Measurements from ENCODE around the gene DIP2A.

Gene DIP2A

DNA sequence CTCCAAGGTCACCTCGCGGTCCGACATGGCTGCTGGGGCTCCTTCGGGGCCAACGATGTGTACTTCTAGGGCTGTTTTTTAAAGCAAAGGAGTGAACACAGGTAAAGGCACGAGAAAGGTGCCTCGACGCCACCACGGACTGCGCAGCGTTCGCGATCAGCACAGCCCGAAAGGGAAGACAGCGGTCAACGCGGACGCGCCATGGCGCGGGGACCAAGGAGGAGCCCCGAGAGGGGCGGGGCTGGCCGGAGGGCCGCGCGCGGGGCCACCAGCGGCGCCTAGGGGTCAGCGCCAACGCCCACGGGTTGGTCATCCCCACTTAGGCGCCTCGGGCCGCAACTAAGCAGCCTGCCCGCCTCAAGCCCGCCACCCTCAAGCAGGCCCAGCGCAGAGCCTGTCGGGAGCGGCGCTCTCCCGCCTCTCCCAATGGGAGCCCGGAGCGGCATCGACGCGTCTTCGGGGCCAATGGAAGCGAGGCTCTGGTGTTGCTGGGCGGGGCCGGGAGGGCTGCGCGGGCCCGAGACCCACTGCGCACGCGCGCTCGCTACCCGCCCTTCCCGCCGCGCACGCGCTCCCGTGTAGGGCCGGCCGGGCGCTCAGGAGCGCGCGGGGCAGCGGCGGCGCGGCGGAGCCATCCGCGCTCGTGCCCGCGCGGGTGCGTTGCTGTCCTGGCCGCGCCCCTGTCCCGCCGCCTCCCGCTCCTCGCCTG lies at the start of gene DIP2A:
DIP2A (plus strand) TSS at position 577 of the 709 bp plus-strand sequence. CDS start 241 bp downstream, outside the sequence.
- DNase-seq = peak; percentile 89

- no peak for DNase-seq
These were observed 48.9 kb upstream of the DIP2A start for GRCh38 chr21:46409641-46410406.

GRCh38 chr21:46410516-46410915 lies 48.2 kb upstream of the DIP2A start:
- no peak for DNase-seq

- DNase-seq = no peak
These were observed 47.5 kb upstream of the DIP2A start for GRCh38 chr21:46411236-46411635.

- no peak for DNase-seq
These were observed 47.0 kb upstream of the DIP2A start for GRCh38 chr21:46411691-46412090.

DNA sequence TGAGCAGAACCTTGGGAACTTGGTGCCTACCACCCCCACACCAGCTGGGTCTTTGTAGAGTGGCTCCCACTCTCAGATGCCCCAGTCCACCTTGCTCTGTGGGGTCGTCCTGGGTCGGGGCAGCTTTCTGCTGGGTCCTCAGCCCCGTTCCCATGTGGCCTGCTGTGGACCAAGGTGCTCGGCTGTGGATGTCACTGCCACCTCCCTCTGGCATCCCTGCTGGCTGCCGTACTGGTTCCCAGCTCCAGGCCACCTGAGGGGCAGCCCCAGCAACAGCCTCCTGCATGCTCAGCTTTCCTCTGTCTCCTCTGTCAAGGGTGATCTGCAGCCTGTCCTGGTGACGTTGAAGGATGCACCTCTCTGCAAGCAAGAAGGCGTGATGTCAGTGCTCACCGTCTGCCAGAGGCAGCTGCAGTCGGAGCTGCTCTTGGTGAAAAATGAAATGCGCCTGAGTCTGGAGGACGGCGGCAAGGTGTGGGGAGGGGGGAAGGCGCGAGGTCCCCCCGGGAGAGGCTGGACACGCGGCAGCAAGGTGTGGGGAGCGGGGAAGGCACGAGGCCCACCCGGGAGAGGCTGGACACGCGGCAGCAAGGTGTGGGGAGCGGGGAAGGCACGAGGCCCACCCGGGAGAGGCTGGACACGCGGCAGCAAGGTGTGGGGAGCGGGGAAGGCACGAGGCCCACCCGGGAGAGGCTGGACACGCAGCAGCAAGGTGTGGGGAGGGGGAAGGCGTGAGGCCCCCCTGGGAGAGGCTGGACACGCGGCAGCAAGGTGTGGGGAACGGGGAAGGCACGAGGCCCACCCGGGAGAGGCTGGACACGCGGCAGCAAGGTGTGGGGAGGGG lies 45.9 kb upstream of the DIP2A start:
- DNase-seq = no peak

DNA sequence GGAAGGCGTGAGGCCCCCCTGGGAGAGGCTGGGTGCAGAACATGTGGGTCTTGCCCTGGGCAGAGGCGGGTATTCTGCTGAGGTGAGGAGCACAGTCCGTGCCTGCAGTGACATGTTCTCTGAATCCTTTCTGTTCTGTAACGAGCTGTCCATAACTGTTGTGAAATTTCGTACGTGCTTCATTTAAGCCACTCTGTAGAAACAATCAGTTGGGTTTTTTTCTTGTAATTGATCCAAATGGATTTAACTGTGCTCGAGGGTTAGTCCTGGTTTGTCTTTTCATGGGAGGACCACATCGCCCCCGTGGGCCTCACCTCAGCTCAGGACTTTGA lies 45.4 kb upstream of the DIP2A start:
- DNase-seq = no peak

GRCh38 chr21:46414965-46415275 lies 43.8 kb upstream of the DIP2A start:
- no peak for DNase-seq

GRCh38 chr21:46416551-46416950 lies 42.1 kb upstream of the DIP2A start:
- no peak for DNase-seq

DNA sequence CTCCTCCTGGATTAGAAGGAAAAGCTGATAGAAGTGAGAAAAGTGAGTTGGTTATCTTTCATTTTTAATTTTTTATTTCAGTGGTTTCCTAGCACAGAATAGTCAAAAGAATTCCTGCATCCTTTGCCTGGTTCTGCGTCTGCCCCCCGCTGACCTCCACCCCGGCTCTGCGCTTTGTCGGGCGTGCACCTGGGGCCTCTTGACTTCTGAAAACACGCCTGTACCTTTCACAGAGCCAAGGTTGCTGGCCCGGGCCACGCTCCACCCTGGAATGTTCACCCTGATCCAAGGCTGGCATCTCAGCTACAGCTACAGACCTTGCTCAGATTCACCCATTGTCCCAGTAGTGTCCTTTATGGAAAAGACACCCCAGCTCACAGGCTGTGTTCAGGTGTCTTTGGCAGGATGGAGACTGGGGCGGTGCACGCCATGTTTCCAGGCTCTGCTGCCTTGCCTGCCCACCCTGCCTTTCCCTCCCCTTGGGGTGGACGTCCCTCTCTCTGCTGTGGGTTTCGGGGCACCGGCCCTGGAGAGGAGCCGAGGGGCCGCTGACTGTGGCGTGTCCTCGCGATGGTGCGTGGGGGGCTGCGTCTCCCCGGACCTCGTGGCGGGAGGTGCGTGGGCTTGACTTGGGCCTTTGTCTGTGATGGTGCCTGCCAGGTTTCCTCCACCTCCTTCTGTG lies 40.3 kb upstream of the DIP2A start:
- DNase-seq = no peak

GRCh38 chr21:46420241-46421190 lies 38.2 kb upstream of the DIP2A start:
- DNase-seq = no peak

DNA sequence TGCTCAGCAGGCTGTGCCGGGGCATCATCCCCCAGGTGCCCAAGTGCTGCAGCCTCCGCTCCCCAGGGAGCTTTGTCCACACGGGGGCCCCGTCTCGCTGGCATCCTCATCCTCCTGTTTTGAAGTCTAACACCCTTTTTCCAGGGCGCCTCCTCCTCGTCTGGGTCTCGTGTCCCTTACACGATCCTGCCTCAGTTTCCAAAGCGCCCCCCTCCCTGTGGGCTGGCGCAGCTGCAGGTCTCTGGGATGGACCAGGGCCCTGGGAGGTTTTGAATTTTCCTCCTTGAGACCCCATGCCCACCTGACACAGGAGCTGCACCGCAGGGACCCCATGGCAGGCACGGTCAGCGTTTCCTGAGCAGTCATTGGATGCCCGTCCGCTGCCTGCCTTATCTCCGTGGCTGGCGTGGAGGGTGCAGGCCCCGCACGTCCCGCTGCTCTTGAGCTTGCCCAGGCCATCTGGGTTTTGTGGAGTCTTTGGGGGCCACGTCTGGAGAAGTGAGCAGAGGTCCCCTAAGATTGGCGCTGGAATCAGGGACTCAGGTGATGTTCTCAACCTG lies 37.4 kb upstream of the DIP2A start:
- DNase-seq = no peak

GRCh38 chr21:46421756-46422555 lies 36.7 kb upstream of the DIP2A start:
- DNase-seq = no peak

DNA sequence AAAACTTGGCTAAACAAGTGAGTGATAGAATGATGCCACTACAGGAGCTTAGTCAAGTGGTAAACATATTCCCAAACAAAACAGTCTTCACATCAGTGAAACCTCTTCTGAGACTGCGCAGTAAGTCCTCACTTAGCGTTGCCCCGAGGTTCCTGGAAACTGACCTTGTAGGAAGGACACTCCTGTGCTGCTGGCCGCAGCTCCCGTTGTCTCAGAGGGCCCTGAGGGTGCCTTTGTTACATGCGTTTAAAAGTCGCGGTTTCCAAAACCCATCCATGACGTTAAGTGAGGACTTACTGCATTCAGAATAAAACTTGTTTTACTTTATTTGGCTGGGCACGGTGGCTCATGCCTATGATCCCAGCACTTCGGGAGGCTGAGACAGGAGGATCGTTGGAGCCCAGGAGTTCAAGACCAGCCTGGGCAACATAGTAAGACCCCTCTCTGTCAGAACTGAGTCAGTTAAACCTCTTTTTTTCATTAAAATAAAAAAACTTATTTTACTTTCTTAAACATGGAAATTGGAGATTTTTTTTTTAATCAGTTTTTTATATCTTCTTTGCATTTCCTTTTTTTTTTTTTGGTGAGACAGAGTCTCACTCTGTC lies 36.0 kb upstream of the DIP2A start:
- DNase-seq = no peak

DNA sequence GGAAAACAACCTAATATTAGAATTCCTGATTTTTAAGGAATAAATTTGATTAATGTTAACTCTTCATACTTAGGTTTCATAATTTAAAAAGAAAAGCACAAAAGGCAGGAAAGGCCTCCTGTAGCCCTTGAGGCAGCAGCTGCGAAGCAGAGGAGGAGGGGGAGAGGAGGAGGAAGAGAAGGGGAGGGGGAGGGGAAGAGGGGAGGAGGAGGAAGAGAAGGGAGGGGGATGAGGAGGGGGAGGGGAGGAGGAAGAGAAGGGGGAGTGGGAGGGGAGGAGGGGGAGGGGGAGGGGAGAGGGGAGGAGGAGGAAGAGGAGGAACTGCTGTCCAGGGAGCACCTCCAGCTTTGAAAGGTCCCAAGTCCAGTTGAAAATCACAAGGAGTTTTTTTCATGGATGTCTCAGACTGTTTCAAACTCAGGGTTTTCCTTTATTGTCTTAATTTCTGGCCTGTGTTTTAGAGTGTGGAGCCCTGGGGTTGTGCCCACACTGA lies 35.1 kb upstream of the DIP2A start:
- no peak for DNase-seq

DNA sequence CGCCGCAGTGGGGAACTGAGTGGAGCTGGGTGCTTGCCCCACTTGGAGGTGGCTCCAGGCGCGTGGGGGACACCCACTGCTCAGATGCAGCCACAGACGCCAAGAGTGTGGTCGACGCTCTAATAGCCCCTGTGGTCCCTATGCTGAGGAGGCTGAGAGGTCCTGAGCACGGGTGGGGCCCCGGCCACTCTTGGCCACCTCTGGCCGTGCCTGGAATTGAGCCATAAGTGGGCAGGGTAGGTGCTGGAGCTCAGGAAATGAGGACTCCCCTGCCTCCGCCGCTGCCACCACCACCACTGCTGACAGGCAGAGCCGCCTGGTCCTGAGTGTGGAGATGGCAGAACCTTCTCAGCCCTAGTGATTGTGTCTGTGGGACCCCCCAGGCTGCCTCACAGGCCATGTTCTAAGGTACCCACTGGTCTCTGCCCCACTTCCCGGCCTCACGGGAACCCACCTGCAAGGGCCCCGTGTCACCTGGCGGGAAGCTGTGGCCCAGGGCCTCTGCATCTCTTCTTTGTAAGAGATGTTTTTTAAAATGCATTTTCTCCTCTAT lies 34.6 kb upstream of the DIP2A start:
- no peak for DNase-seq

- DNase-seq = no peak
These were observed 34.1 kb upstream of the DIP2A start for GRCh38 chr21:46424621-46425020.

- no peak for DNase-seq
These were observed 33.6 kb upstream of the DIP2A start for GRCh38 chr21:46425041-46425440.

GRCh38 chr21:46425571-46425970 lies 33.1 kb upstream of the DIP2A start:
- no peak for DNase-seq
